ENCODE measurements around the gene NXPH1. TPM values are rescaled to one million over a fixed set of nuclear protein-coding genes. Genes with fewer than 3 reads are reported as not detected.
A peak's percentile ranks its signal among the peaks of the same experiment; 100 is the strongest.
"Not testable (repeated sequence)": the region's sequence is repeated elsewhere in the genome, so short reads cannot be mapped to it uniquely, and the experiment has no call there.

The NXPH1 gene
- total RNA-seq, 2 donors from 2014 or later = 0.24 TPM; not detected in 1

GRCh38 chr7:8719102-8719501, 285.7 kb downstream of the NXPH1 start:
- H3K9me3 ChIP-seq (ENCODE audit: control insufficient read depth, low read length) = no peaks in the 10 kb centered on the region
- no peak for DNase-seq
- H3K4me1 Mint-ChIP-seq = no peaks in the 10 kb centered on the region
- no peaks in the 10 kb centered on the region for H3K36me3 ChIP-seq (ENCODE audit: control insufficient read depth, insufficient read depth, low read length)
- H3K4me1 ChIP-seq (ENCODE audit: control insufficient read depth, insufficient read depth, low read length) = no peaks in the 10 kb centered on the region
- H3K36me3 Mint-ChIP-seq (ENCODE audit: low read depth) = no peaks in the 10 kb centered on the region
- no peak for TF ChIP-seq CTCF (conservative IDR thresholded peaks at IDR 0.05)
- WGBS, 2 experiments (ENCODE audit: insufficient coverage in 1 of 2, insufficient read length in 1 of 2) = 100% methylated on average over 1 of the region's 1 CpG
- H3K9me3 Mint-ChIP-seq = no peaks in the 10 kb centered on the region
- H3K9ac ChIP-seq (ENCODE audit: extremely low read depth, low read length, poor library complexity, severe bottlenecking) = no peak overlapping the region
- H3K27me3 Mint-ChIP-seq (ENCODE audit: insufficient read depth) = no peaks in the 10 kb centered on the region
- H3K4me3 ChIP-seq (ENCODE audit: low read length) = no peak overlapping the region
- H3K27ac ChIP-seq (ENCODE audit: low read depth, low read length) = no peak overlapping the region
- no peak overlapping the region for H3K4me3 Mint-ChIP-seq
- no peaks in the 10 kb centered on the region for H3K27me3 ChIP-seq (ENCODE audit: control insufficient read depth, insufficient read depth, low read length, poor library complexity, severe bottlenecking)
- no peak overlapping the region for H3K27ac Mint-ChIP-seq

- Mint-ChIP-seq H3K9me3 (no peaks in the 10 kb centered on the region), H3K4me3 (no peak overlapping the region), H3K27me3 (ENCODE audit: insufficient read depth) (no peaks in the 10 kb centered on the region), H3K27ac (no peak overlapping the region), H3K4me1 (no peaks in the 10 kb centered on the region), H3K36me3 (ENCODE audit: low read depth) (no peaks in the 10 kb centered on the region)
- Histone ChIP-seq H3K27ac (ENCODE audit: low read depth, low read length) (no peak overlapping the region), H3K27me3 (ENCODE audit: control insufficient read depth, insufficient read depth, low read length, poor library complexity, severe bottlenecking) (no peaks in the 10 kb centered on the region), H3K9me3 (ENCODE audit: control insufficient read depth, low read length) (no peaks in the 10 kb centered on the region), H3K36me3 (ENCODE audit: control insufficient read depth, insufficient read depth, low read length) (no peaks in the 10 kb centered on the region), H3K4me3 (ENCODE audit: low read length) (no peak overlapping the region), H3K4me1 (ENCODE audit: control insufficient read depth, insufficient read depth, low read length) (no peaks in the 10 kb centered on the region), H3K9ac (ENCODE audit: extremely low read depth, low read length, poor library complexity, severe bottlenecking) (no peak overlapping the region)
- WGBS, 2 experiments (ENCODE audit: insufficient coverage in 1 of 2, insufficient read length in 1 of 2) = 20 to 44% methylated on average over 2 to 4 of the region's 4 CpGs
- TF ChIP-seq CTCF (conservative IDR thresholded peaks at IDR 0.05) = peak; percentile 92
- peak; percentile 88 for DNase-seq
Measured at GRCh38 chr7:8724080-8724718, 290.8 kb downstream of the NXPH1 start.

DNA sequence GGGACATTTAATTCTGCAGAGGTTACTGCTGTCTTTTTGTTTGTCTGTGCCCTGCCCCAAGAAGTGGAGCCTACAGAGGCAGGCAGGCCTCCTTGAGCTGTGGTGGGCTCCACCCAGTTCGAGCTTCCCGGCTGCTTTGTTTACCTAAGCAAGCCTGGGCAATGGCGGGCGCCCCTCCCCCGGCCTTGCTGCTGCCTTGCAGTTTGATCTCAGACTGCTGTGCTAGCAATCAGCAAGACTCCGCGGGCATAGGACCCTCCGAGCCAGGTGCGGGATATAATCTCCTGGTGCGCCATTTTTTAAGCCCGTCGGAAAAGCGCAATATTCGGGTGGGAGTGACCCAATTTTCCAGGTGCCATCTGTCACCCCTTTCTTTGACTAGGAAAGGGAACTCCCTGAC, 298.3 kb downstream of the NXPH1 start:
- 88 to 94% methylated on average over 3 to 12 of the region's 14 CpGs for WGBS, 2 experiments (ENCODE audit: insufficient coverage in 1 of 2, insufficient read length in 1 of 2)

DNA sequence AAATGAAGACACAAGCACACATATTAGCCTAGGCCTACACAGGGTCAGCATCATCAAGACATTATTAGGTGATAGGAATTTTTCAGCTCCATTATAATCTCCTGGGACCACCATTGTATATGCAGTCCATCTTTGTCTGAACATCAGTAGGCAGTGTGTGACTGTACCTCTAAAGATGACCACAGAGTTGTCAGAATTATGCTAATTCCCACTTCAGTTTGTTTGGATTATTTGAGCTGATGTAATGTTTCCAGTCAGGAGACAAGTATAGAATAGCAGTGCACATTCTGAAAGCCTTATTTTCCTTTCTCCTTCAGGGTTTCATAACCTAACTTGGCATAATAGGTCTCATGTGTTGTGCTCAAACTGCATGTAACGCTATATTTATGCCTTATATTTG, 306.4 kb downstream of the NXPH1 start:
- Histone ChIP-seq H3K4me3 (ENCODE audit: low read length) (no peak overlapping the region), H3K9ac (ENCODE audit: extremely low read depth, low read length, poor library complexity, severe bottlenecking) (no peak overlapping the region), H3K27me3 (ENCODE audit: control insufficient read depth, insufficient read depth, low read length, poor library complexity, severe bottlenecking) (no peaks in the 10 kb centered on the region), H3K27ac (ENCODE audit: low read depth, low read length) (no peak overlapping the region), H3K4me1 (ENCODE audit: control insufficient read depth, insufficient read depth, low read length) (no peaks in the 10 kb centered on the region), H3K9me3 (ENCODE audit: control insufficient read depth, low read length) (no peaks in the 10 kb centered on the region), H3K36me3 (ENCODE audit: control insufficient read depth, insufficient read depth, low read length) (no peaks in the 10 kb centered on the region)
- Mint-ChIP-seq H3K4me1 (no peaks in the 10 kb centered on the region), H3K9me3 (no peaks in the 10 kb centered on the region), H3K27me3 (ENCODE audit: insufficient read depth) (no peaks in the 10 kb centered on the region), H3K4me3 (no peak overlapping the region), H3K27ac (no peak overlapping the region), H3K36me3 (ENCODE audit: low read depth) (no peaks in the 10 kb centered on the region)
- WGBS, 2 experiments (ENCODE audit: insufficient coverage in 1 of 2, insufficient read length in 1 of 2) = 100% methylated on average over 1 of the region's 1 CpG; no CpG with 5 or more reads in 1 of the 2 experiments
- DNase-seq = no peak
- no peak for TF ChIP-seq CTCF (conservative IDR thresholded peaks at IDR 0.05)

More for the DNA sequence above, 298.3 kb downstream of the NXPH1 start:
- not testable (repeated sequence) for H3K4me1 Mint-ChIP-seq; H3K4me3 ChIP-seq (ENCODE audit: low read length); H3K4me1 ChIP-seq (ENCODE audit: control insufficient read depth, insufficient read depth, low read length); H3K27me3 Mint-ChIP-seq (ENCODE audit: insufficient read depth); H3K27me3 ChIP-seq (ENCODE audit: control insufficient read depth, insufficient read depth, low read length, poor library complexity, severe bottlenecking); H3K27ac Mint-ChIP-seq; H3K36me3 Mint-ChIP-seq (ENCODE audit: low read depth); H3K36me3 ChIP-seq (ENCODE audit: control insufficient read depth, insufficient read depth, low read length); H3K27ac ChIP-seq (ENCODE audit: low read depth, low read length); H3K9ac ChIP-seq (ENCODE audit: extremely low read depth, low read length, poor library complexity, severe bottlenecking); H3K4me3 Mint-ChIP-seq; DNase-seq; H3K9me3 ChIP-seq (ENCODE audit: control insufficient read depth, low read length)
- peaks cover 20% of the 10 kb centered on the region for H3K9me3 Mint-ChIP-seq
